Keratinocyte (primary cell): Measurements from ENCODE around the gene TSPAN18. TPM values are rescaled to one million over a fixed set of nuclear protein-coding genes. Genes with fewer than 3 reads are reported as not detected.

ENCODE experiments used
- DNase-seq: peaks from one replicate; pipeline ENCODE4 v3.0.0-alpha.2; 2011; ENCODE audit warnings: low read depth, missing footprints, low spot score
- FAIRE-seq: peaks from 2 replicates; lab custom pipeline; 2011; peaks lifted over from hg19 to GRCh38; lab: Jason Lieb, UNC
- H2AFZ ChIP-seq: 2 replicates; pipeline ENCODE4 v1.6.0; 2012; ENCODE audit warnings: low read length, control low read depth, inconsistent platforms; ENCODE audit not compliant: control insufficient read depth
- H3K27ac ChIP-seq: 2 replicates; pipeline ENCODE4 v1.5.1; 2011; ENCODE audit warnings: low read length; ENCODE audit not compliant: control insufficient read depth, insufficient read depth
- H3K27me3 ChIP-seq: 3 replicates; pipeline ENCODE4 v1.6.0; 2011; ENCODE audit warnings: low read length; ENCODE audit not compliant: control insufficient read depth, insufficient read depth; ENCODE audit errors: extremely low read depth
- H3K36me3 ChIP-seq, 2 experiments: 2 replicates in 1 of 2; 3 replicates in 1 of 2; pipeline ENCODE4 v1.5.1; 2011; ENCODE audit warnings: low read length in 2 of 2, mild to moderate bottlenecking in 1 of 2; ENCODE audit not compliant: control insufficient read depth in 2 of 2, insufficient read depth in 2 of 2; ENCODE audit errors: extremely low read depth in 1 of 2
- H3K4me1 ChIP-seq: 3 replicates; pipeline ENCODE4 v1.5.1; 2011; ENCODE audit warnings: low read length; ENCODE audit not compliant: control insufficient read depth, insufficient read depth; ENCODE audit errors: extremely low read depth
- H3K4me2 ChIP-seq: 3 replicates; pipeline ENCODE4 v1.6.0; 2011; ENCODE audit warnings: low read depth, low read length; ENCODE audit not compliant: control insufficient read depth, insufficient read depth; ENCODE audit errors: extremely low read depth
- H3K4me3 ChIP-seq, 3 experiments: fragments of 200-600 bp in 1 of 3; sonication (generic) in 1 of 3; 2 replicates in 2 of 3; 3 replicates in 1 of 3; pipeline ENCODE4 v1.5.1; 2011 to 2016; ENCODE audit warnings: low read length in 3 of 3, mild to moderate bottlenecking in 3 of 3, control low read depth in 2 of 3, inconsistent platforms in 1 of 3, low read depth in 1 of 3, mixed read lengths in 1 of 3, mixed run types in 1 of 3, moderate library complexity in 1 of 3; ENCODE audit not compliant: control insufficient read depth in 2 of 3, insufficient read depth in 2 of 3; ENCODE audit errors: extremely low read depth in 1 of 3
- H3K79me2 ChIP-seq: 2 replicates; pipeline ENCODE4 v1.6.0; 2012; ENCODE audit warnings: low read length; ENCODE audit not compliant: control insufficient read depth, insufficient read depth
- H3K9ac ChIP-seq: 3 replicates; pipeline ENCODE4 v1.6.0; 2011; ENCODE audit warnings: low read length; ENCODE audit not compliant: control insufficient read depth, insufficient read depth; ENCODE audit errors: extremely low read depth
- H3K9me1 ChIP-seq: 3 replicates; pipeline ENCODE4 v1.6.0; 2011; ENCODE audit warnings: low read length; ENCODE audit not compliant: control insufficient read depth, insufficient read depth; ENCODE audit errors: extremely low read depth
- H3K9me3 ChIP-seq: 2 replicates; pipeline ENCODE4 v1.5.1; 2012; ENCODE audit warnings: low read depth, low read length; ENCODE audit not compliant: control insufficient read depth
- H4K20me1 ChIP-seq: 3 replicates; pipeline ENCODE4 v1.6.0; 2011; ENCODE audit warnings: low read length; ENCODE audit not compliant: control insufficient read depth, insufficient read depth; ENCODE audit errors: extremely low read depth
- CTCF ChIP-seq, 3 experiments: IDR thresholded peaks in 1 of 3; conservative IDR thresholded peaks in 1 of 3; optimal IDR thresholded peaks in 1 of 3; 2 replicates in 2 of 3; 3 replicates in 1 of 3; pipeline versions ENCODE3 to v1.5.1; 2011; ENCODE audit warnings: low read length in 3 of 3, mild to moderate bottlenecking in 3 of 3, moderate library complexity in 2 of 3, control low read depth in 1 of 3, inconsistent platforms in 1 of 3; ENCODE audit not compliant: insufficient read depth in 2 of 3; ENCODE audit errors: extremely low read depth in 1 of 3
- EZH2 ChIP-seq: IDR thresholded peaks from one replicate; pipeline ENCODE4 v1.6.1; 2012; ENCODE audit warnings: inconsistent platforms, mild to moderate bottlenecking, low read length, moderate library complexity
- dilution Hi-C: fragments of 300-500 bp; cut with MboI; formaldehyde crosslinking; loops from one replicate; pipeline ENCODE4 v1.7.0; 2020; ENCODE audit warnings: low sequenced_read_pairs; ENCODE audit not compliant: extremely low pct_ligation_motif_present
- polyA plus RNA-seq, 5 experiments: library from polyadenylated mRNA; depleted of rRNA in 3 of 5; stranded (reverse) in 3 of 5; stranded (forward) in 1 of 5; unstranded in 1 of 5; fragments of >200 nt; gene quantifications; 1 replicate in 1 of 5; 2 replicates in 3 of 5; 3 replicates in 1 of 5; pipeline versions ENCODE4 v1.2.1 to v1.2.3, GENCODE V29; 2011 to 2012; ENCODE audit warnings: missing spikeins in 2 of 5, low read depth in 1 of 5, low replicate concordance in 1 of 5

TSPAN18 gene
- polyA plus RNA-seq, 1 donor (not counting 4 experiments of a cell fraction or from before 2014, with no cell fraction given), result not detected

GRCh38 chr11:44923806-44924205 is 197.0 kb downstream of the TSPAN18 start:
- DNase-seq, result no peak
- Histone ChIP-seq H3K9me1 (no peaks in the 10 kb centered on the region), H3K27me3 (peaks cover 27% of the 10 kb centered on the region), H3K4me1 (no peaks in the 10 kb centered on the region), H3K27ac (no peak overlapping the region), H3K9me3 (no peaks in the 10 kb centered on the region), H3K4me2 (no peak overlapping the region), H4K20me1 (peaks cover 9% of the 10 kb centered on the region), H3K9ac (no peak overlapping the region), H3K79me2 (no peaks in the 10 kb centered on the region), H2AFZ (no peak overlapping the region), H3K36me3 (no peaks in the 10 kb centered on the region), H3K4me3 (no peak overlapping the region)
- no peak for TF ChIP-seq CTCF (optimal IDR thresholded peaks at IDR 0.05 in 1 of 3, IDR thresholded peaks at IDR 0.05 in 1 of 3, conservative IDR thresholded peaks at IDR 0.05 in 1 of 3; ENCODE audit: extremely low read depth in 1 of 3, insufficient read depth in 2 of 3, low read length in 3 of 3)
- TF ChIP-seq EZH2, result no peak
- no peak for FAIRE-seq
- dilution Hi-C loops, result no loop called here

- peaks cover 23% of the 10 kb centered on the region for H3K27me3 ChIP-seq
- dilution Hi-C loops, result loop anchor here (25.0 kb wide), 1 partner anchor 411 kb away; no protein-coding TSS in a partner anchor
Observed at GRCh38 chr11:44926036-44926435, 199.3 kb downstream of the TSPAN18 start.

More at GRCh38 chr11:44926036-44926435, 199.3 kb downstream of the TSPAN18 start:
- Histone ChIP-seq H3K9ac (no peak overlapping the region), H3K4me3 (no peak overlapping the region), H3K27ac (no peak overlapping the region), H3K36me3 (no peaks in the 10 kb centered on the region), H3K79me2 (no peaks in the 10 kb centered on the region), H2AFZ (no peak overlapping the region), H3K4me2 (no peak overlapping the region), H3K4me1 (peaks cover 4% of the 10 kb centered on the region), H3K9me3 (no peaks in the 10 kb centered on the region), H4K20me1 (peaks cover 9% of the 10 kb centered on the region), H3K9me1 (no peaks in the 10 kb centered on the region)
- FAIRE-seq (no peak), DNase-seq (no peak)
- no peak for TF ChIP-seq EZH2
- no peak for TF ChIP-seq CTCF (optimal IDR thresholded peaks at IDR 0.05 in 1 of 3, IDR thresholded peaks at IDR 0.05 in 1 of 3, conservative IDR thresholded peaks at IDR 0.05 in 1 of 3; ENCODE audit: extremely low read depth in 1 of 3, insufficient read depth in 2 of 3, low read length in 3 of 3)
